HepG2 (cell line): ENCODE results near the gene ZNF277. TPM values are rescaled to one million over a fixed set of nuclear protein-coding genes. Genes with fewer than 3 reads are reported as not detected.
A peak's percentile ranks its signal among the peaks of the same experiment; 100 is the strongest.

Source experiments
- ASH2L ChIP-seq: fragments of 300-600, 200-600 bp; sonication (generic); IDR thresholded peaks from 2 replicates; pipeline ENCODE4 v1.7.0; 2017; ENCODE audit warnings: low read depth, mild to moderate bottlenecking, moderate library complexity, mixed read lengths, low read length; ENCODE audit not compliant: insufficient read length
- CC2D1A ChIP-seq: sonication (generic); formaldehyde crosslinking; IDR thresholded peaks from 2 replicates; pipeline ENCODE4 v1.8.1; 2023; ENCODE audit warnings: mild to moderate bottlenecking, missing genetic modification reagents
- HNF1A ChIP-seq, 2 experiments: sonication (generic) in 1 of 2; formaldehyde crosslinking in 1 of 2; IDR thresholded peaks; 2 replicates each; pipeline versions ENCODE4 v1.4.0 to v1.6.1; 2016 to 2020; ENCODE audit warnings: borderline replicate concordance in 1 of 2, low read depth in 1 of 2, mild to moderate bottlenecking in 1 of 2, missing genetic modification reagents in 1 of 2
- NR2F6 ChIP-seq, 2 experiments: IDR thresholded peaks; 2 replicates each; pipeline ENCODE4 v1.6.1; 2016; ENCODE audit warnings: antibody characterized with exemption in 1 of 2, mild to moderate bottlenecking in 1 of 2
- POGZ ChIP-seq: sonication (generic); formaldehyde crosslinking; IDR thresholded peaks from 2 replicates; pipeline ENCODE4 v1.4.0; 2020; ENCODE audit warnings: mild to moderate bottlenecking, missing genetic modification reagents
- RCOR2 ChIP-seq: IDR thresholded peaks from 2 replicates; pipeline ENCODE4 v1.6.1; 2016; ENCODE audit warnings: missing biosample characterization, missing genetic modification reagents
- polyA plus RNA-seq, 8 experiments: library from polyadenylated mRNA; depleted of rRNA in 3 of 8; stranded (reverse) in 7 of 8; unstranded in 1 of 8; fragments of >200 nt; fragmentation: Illumina TruSeq in 4 of 8; extraction: Trizol in 4 of 8; gene quantifications; 2 replicates each; pipeline versions ENCODE4 v1.2.1 to v1.2.3, GENCODE V29; 2011 to 2016; ENCODE audit warnings: low read depth in 4 of 8, missing spikeins in 1 of 8, mixed read lengths in 1 of 8; ENCODE audit not compliant: insufficient read depth in 1 of 8
- total RNA-seq, 5 experiments: library from RNA; depleted of rRNA; stranded (reverse); fragments of >200 nt; fragmentation: Illumina TruSeq; extraction: Trizol; gene quantifications; 2 replicates each; pipeline ENCODE4 v1.2.3, GENCODE V29; 2016; ENCODE audit warnings: low read depth in 1 of 5
- TF ChIP-seq, protein P1 (sequence below): sonication (generic); formaldehyde crosslinking; IDR thresholded peaks from 2 replicates; pipeline ENCODE4 v1.5.1; 2020; ENCODE audit warnings: mild to moderate bottlenecking, missing genetic modification reagents, borderline replicate concordance
- TF ChIP-seq, protein P2 (sequence below): sonication (generic); formaldehyde crosslinking; IDR thresholded peaks from 2 replicates; pipeline ENCODE4 v1.8.0; 2022; ENCODE audit warnings: mild to moderate bottlenecking, missing genetic modification reagents
- TF ChIP-seq, protein P3 (sequence below): sonication (generic); formaldehyde crosslinking; IDR thresholded peaks from 2 replicates; pipeline ENCODE4 v1.5.1; 2020; ENCODE audit warnings: mild to moderate bottlenecking, moderate library complexity, missing genetic modification reagents

Gene ZNF277
- total and polyA plus RNA-seq, 2 of the 13 experiments (the other 11 are each of a cell fraction or from before 2014, with no cell fraction given): 29.1 to 30.1 TPM

DNA sequence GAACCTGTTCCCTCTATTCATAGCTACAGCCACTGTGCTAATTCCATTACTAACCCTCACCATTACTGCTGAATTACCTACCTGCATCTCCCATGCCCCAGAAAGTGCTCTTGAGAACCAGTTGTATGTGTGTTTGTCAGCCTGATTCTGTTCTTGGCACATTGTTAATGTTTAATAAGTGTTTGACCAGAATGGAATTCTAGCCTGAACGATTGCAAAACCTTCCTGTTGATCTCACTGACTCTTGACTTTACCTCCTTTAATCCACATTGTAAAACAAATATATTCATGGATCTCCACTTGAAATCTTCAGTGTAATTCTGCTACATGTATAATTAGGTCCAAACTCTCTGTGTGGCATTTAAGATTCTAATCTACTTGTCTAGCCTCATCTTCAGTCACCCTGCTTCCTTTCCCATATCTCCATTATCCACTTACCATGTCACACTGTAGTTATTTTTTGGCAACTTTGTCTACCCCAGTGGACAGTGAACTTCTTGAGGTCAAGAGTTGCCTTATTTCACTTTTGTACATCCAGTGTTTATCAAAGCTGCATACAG, 4.9 kb downstream of the ZNF277 start (continued):
- TF ChIP-seq, protein P1, sequence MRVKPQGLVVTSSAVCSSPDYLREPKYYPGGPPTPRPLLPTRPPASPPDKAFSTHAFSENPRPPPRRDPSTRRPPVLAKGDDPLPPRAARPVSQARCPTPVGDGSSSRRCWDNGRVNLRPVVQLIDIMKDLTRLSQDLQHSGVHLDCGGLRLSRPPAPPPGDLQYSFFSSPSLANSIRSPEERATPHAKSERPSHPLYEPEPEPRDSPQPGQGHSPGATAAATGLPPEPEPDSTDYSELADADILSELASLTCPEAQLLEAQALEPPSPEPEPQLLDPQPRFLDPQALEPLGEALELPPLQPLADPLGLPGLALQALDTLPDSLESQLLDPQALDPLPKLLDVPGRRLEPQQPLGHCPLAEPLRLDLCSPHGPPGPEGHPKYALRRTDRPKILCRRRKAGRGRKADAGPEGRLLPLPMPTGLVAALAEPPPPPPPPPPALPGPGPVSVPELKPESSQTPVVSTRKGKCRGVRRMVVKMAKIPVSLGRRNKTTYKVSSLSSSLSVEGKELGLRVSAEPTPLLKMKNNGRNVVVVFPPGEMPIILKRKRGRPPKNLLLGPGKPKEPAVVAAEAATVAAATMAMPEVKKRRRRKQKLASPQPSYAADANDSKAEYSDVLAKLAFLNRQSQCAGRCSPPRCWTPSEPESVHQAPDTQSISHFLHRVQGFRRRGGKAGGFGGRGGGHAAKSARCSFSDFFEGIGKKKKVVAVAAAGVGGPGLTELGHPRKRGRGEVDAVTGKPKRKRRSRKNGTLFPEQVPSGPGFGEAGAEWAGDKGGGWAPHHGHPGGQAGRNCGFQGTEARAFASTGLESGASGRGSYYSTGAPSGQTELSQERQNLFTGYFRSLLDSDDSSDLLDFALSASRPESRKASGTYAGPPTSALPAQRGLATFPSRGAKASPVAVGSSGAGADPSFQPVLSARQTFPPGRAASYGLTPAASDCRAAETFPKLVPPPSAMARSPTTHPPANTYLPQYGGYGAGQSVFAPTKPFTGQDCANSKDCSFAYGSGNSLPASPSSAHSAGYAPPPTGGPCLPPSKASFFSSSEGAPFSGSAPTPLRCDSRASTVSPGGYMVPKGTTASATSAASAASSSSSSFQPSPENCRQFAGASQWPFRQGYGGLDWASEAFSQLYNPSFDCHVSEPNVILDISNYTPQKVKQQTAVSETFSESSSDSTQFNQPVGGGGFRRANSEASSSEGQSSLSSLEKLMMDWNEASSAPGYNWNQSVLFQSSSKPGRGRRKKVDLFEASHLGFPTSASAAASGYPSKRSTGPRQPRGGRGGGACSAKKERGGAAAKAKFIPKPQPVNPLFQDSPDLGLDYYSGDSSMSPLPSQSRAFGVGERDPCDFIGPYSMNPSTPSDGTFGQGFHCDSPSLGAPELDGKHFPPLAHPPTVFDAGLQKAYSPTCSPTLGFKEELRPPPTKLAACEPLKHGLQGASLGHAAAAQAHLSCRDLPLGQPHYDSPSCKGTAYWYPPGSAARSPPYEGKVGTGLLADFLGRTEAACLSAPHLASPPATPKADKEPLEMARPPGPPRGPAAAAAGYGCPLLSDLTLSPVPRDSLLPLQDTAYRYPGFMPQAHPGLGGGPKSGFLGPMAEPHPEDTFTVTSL (CRISPR knock-in tag): peak; percentile 95
- TF ChIP-seq, protein P2, sequence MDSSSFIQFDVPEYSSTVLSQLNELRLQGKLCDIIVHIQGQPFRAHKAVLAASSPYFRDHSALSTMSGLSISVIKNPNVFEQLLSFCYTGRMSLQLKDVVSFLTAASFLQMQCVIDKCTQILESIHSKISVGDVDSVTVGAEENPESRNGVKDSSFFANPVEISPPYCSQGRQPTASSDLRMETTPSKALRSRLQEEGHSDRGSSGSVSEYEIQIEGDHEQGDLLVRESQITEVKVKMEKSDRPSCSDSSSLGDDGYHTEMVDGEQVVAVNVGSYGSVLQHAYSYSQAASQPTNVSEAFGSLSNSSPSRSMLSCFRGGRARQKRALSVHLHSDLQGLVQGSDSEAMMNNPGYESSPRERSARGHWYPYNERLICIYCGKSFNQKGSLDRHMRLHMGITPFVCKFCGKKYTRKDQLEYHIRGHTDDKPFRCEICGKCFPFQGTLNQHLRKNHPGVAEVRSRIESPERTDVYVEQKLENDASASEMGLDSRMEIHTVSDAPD (CRISPR knock-in tag): peak; percentile 70; the same call in 1 of the 2 replicates
- TF ChIP-seq RCOR2 (CRISPR knock-in tag) (peak; percentile 90), NR2F6 (IDR thresholded peaks at IDR 0.05) (peak; percentile 82), NR2F6 (CRISPR knock-in tag; IDR thresholded peaks at IDR 0.05) (peak; percentile 77), ASH2L (peak; percentile 49), CC2D1A (CRISPR knock-in tag) (no peak), HNF1A (IDR thresholded peaks at IDR 0.05; ENCODE audit: low read depth) (peak; percentile 96), HNF1A (CRISPR knock-in tag; IDR thresholded peaks at IDR 0.05; ENCODE audit: borderline replicate concordance) (peak; percentile 97), POGZ (peak; percentile 96)
- TF ChIP-seq, protein P3, sequence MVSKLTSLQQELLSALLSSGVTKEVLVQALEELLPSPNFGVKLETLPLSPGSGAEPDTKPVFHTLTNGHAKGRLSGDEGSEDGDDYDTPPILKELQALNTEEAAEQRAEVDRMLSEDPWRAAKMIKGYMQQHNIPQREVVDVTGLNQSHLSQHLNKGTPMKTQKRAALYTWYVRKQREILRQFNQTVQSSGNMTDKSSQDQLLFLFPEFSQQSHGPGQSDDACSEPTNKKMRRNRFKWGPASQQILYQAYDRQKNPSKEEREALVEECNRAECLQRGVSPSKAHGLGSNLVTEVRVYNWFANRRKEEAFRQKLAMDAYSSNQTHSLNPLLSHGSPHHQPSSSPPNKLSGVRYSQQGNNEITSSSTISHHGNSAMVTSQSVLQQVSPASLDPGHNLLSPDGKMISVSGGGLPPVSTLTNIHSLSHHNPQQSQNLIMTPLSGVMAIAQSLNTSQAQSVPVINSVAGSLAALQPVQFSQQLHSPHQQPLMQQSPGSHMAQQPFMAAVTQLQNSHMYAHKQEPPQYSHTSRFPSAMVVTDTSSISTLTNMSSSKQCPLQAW (CRISPR knock-in tag): peak; percentile 95
- TF ChIP-seq, all 625 proteins: peak for 151
